Testis (tissue), 3 donors: ENCODE data around the gene HOXA13. TPM values are rescaled to one million over a fixed set of nuclear protein-coding genes. Genes with fewer than 3 reads are reported as not detected.

ENCODE experiments used
- DNase-seq: peaks from one replicate; pipeline ENCODE4 v3.0.0-alpha.2; 2019
- H3K27ac ChIP-seq, 2 donors: fragments of 200-600 bp; sonication (generic); one replicate each; pipeline ENCODE4 v1.5.1; 2019
- H3K27me3 ChIP-seq: fragments of 200-600 bp; sonication (generic); one replicate; pipeline ENCODE4 v1.5.1; 2019
- H3K36me3 ChIP-seq: fragments of 200-600 bp; sonication (generic); one replicate; pipeline ENCODE4 v1.5.1; 2017; ENCODE audit warnings: low read depth; ENCODE audit errors: missing control alignments
- H3K4me1 ChIP-seq: fragments of 200-600 bp; sonication (generic); one replicate; pipeline ENCODE4 v1.5.1; 2019
- H3K4me3 ChIP-seq, 2 donors: fragments of 200-600 bp; sonication (generic); one replicate each; pipeline ENCODE4 v1.5.1; 2017 to 2019
- H3K9me3 ChIP-seq: fragments of 200-600 bp; sonication (generic); one replicate; pipeline ENCODE4 v1.5.1; 2017
- POLR2A ChIP-seq: fragments of 450-650 bp; IDR thresholded peaks from one replicate; pipeline ENCODE4 v1.6.1; 2017; ENCODE audit warnings: antibody characterized with exemption, mild to moderate bottlenecking, moderate library complexity
- WGBS, 2 donors: methylation state at CpG; one replicate each; pipeline ENCODE4 v1.1.5; 2018; 5-methylcytosine and 5-hydroxymethylcytosine counted together
- intact Hi-C: fragments of 100-400 bp; cut with DNase I; formaldehyde crosslinking; loops from one replicate; pipeline ENCODE4 v1.15.1; 2023; ENCODE audit warnings: low total_unique reads
- polyA plus RNA-seq: library from polyadenylated mRNA; stranded (reverse); fragments of 350-450 nt; fragmentation: Illumina TruSeq; extraction: RNeasy Lipid Tissue Mini Kit (QIAGEN cat#74804); gene quantifications from one replicate; pipeline ENCODE4 v1.2.3, GENCODE V29; 2014; ENCODE audit warnings: low read depth, low replicate concordance; ENCODE audit not compliant: insufficient read depth
- total RNA-seq, 2 donors: library from RNA; depleted of rRNA; stranded (reverse); fragments of >200 nt; gene quantifications; one replicate each; pipeline ENCODE4 v1.2.3, GENCODE V29; 2016
- TF ChIP-seq, protein P1 (sequence below), 3 experiments: fragments of 450-650 bp in 2 of 3; fragments of 200-600 bp in 1 of 3; sonication (generic) in 1 of 3; IDR thresholded peaks; one replicate each; pipeline ENCODE4 v1.5.1; 2016 to 2019; ENCODE audit warnings: antibody characterized with exemption in 3 of 3, mild to moderate bottlenecking in 2 of 3, moderate library complexity in 1 of 3

Gene HOXA13
- total and polyA plus RNA-seq, 3 donors from 2014 or later = 0.30 TPM; not detected in 2

DNA sequence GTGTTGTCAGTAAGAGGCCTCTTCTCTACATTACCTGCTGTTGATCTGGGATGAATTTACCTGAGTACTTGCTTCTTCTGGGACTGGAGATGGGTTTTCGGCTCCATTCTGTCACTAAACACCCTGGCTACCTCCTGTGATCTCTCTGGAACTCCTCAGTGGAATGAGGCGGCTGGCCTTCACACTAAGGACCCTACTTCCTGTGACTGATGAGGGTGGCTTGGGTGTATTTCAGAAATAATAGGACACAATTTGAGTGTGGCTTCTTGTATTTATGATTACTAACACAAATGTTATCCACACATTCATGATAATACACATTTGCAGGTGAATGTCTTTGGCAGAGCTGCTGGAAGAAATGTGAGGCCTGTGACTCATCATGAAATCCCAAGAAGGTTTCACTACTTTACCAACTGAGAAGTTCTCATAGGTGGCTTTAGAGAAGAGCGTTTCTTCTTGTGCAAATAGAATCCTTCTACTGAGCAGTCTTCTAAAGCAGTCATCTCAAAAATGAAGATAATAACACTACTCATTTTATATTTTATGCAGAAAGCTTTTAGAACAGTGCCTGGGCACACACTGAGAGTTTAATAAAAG is 21.4 kb upstream of the HOXA13 start:
- DNase-seq = no peak
- Histone ChIP-seq H3K9me3 (no peaks in the 10 kb centered on the region), H3K36me3 (no peaks in the 10 kb centered on the region), H3K27me3 (no peaks in the 10 kb centered on the region), H3K4me1 (no peaks in the 10 kb centered on the region), H3K27ac (no peak overlapping the region), H3K4me3 (no peak overlapping the region)
- WGBS, 2 donors = 91 to 96% methylated on average over 3 of the region's 3 CpGs
- TF ChIP-seq, protein P1, sequence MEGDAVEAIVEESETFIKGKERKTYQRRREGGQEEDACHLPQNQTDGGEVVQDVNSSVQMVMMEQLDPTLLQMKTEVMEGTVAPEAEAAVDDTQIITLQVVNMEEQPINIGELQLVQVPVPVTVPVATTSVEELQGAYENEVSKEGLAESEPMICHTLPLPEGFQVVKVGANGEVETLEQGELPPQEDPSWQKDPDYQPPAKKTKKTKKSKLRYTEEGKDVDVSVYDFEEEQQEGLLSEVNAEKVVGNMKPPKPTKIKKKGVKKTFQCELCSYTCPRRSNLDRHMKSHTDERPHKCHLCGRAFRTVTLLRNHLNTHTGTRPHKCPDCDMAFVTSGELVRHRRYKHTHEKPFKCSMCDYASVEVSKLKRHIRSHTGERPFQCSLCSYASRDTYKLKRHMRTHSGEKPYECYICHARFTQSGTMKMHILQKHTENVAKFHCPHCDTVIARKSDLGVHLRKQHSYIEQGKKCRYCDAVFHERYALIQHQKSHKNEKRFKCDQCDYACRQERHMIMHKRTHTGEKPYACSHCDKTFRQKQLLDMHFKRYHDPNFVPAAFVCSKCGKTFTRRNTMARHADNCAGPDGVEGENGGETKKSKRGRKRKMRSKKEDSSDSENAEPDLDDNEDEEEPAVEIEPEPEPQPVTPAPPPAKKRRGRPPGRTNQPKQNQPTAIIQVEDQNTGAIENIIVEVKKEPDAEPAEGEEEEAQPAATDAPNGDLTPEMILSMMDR (IDR thresholded peaks at IDR 0.05) = no peak
- TF ChIP-seq POLR2A = no peak
- intact Hi-C loops = no loop called here

DNA sequence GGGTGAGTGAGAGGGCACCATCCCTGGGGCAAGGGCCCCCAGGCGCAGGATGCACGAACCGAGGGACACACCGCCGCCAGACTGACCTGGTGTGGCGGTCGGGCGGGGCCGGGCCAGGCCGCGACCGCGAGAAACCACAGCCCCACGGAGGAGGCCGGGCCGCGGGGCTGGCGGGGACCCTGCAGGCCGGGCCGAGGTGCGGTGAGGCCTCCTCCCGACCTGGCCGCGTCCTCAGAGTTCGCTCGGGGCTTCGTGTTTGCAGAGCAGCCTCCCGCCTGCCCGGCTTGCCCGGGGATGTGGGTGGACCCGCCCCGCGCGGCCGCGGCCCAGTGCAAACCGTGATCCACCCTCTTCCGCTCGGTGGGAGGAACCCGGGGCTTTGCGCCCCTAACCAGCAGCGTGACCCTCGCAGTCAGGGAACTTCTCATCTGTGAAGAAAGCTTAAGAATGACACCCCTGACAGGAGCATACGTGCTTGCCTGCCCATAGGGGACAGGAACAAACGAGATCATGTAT is 20.6 kb upstream of the HOXA13 start:
- H3K27ac ChIP-seq = no peak overlapping the region
- H3K27me3 ChIP-seq = no peaks in the 10 kb centered on the region
- intact Hi-C loops = no loop called here
- no peak overlapping the region for H3K4me3 ChIP-seq
- no peaks in the 10 kb centered on the region for H3K36me3 ChIP-seq
- no peak for TF ChIP-seq POLR2A
- TF ChIP-seq, protein P1 (IDR thresholded peaks at IDR 0.05) = no peak
- no peaks in the 10 kb centered on the region for H3K9me3 ChIP-seq
- 26 to 37% methylated on average over 5 to 45 of the region's 45 CpGs for WGBS, 2 donors
- no peak for DNase-seq
- no peaks in the 10 kb centered on the region for H3K4me1 ChIP-seq

DNA sequence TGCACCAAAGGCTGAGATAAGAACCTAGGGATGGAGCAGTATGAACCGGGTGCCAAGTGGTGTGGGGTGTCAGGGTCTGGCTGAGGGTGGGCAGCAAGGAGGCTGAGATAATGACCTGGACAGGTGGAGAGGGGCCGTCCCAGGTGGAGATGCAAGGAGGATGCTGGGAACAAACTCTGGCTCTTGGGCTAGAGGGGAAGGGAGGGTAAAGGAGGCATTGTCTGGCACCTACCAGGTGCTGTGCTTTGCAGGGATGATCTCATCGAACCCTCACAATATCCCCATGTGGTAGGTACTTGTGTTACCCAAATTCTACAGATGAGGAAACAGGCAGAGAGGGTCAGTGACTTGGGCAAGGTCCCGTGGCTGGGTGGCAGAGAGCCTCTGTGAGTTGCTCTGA is 19.9 kb upstream of the HOXA13 start:
- no peaks in the 10 kb centered on the region for H3K27me3 ChIP-seq
- no peak overlapping the region for H3K27ac ChIP-seq
- intact Hi-C loops = no loop called here
- no peak for DNase-seq
- no peaks in the 10 kb centered on the region for H3K9me3 ChIP-seq
- no peak for TF ChIP-seq POLR2A
- TF ChIP-seq, protein P1 (IDR thresholded peaks at IDR 0.05) = no peak
- no peaks in the 10 kb centered on the region for H3K36me3 ChIP-seq
- 68 to 74% methylated on average over 4 of the region's 4 CpGs for WGBS, 2 donors
- H3K4me3 ChIP-seq = no peak overlapping the region
- no peaks in the 10 kb centered on the region for H3K4me1 ChIP-seq

DNA sequence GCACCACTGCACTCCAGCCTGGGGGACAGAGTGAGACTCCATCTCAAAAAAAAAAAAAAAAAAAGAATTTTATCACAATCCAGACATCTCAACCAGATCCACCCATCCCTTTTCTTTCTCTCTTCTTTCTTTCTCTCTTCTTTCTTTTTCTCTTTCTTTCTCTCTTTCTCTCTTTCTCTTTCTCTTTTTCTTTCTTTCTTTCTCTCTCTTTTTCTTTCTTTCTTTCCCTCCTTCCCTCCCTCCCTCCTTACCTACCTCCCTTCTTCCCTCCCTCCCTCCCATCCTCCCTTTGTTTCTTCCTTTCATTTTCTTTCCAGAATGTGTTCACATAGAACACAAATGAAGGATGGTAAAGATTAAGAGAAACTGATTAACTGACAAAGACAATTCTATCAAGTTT is 18.1 kb upstream of the HOXA13 start:
- Histone ChIP-seq H3K9me3 (no peaks in the 10 kb centered on the region), H3K4me1 (no peaks in the 10 kb centered on the region), H3K27me3 (peaks cover 4% of the 10 kb centered on the region), H3K36me3 (no peaks in the 10 kb centered on the region), H3K27ac (no peak overlapping the region), H3K4me3 (no peak overlapping the region)
- no peak for DNase-seq
- intact Hi-C loops = no loop called here
- TF ChIP-seq, protein P1 (IDR thresholded peaks at IDR 0.05) = no peak
- no peak for TF ChIP-seq POLR2A

DNA sequence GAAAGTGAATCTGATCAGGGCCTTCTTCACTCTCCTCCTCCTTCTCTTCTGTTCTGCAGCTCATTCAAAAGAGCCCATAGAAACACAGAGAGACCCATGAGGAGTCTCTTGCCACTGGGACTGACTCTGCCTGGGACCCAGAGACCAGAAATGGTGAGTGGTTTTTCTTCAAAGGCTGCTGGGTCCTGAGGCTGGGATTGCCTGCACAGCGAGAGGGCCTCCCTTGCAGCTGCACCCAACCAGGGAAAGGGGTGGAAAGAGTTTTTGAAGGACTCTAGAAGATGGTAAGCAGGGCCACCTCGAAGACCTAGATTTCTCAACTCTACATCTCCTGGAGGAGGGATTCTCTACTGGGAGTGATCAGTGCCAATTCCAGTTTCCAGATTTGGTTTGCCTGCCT is 15.5 kb upstream of the HOXA13 start:
- 86 to 94% methylated on average over 2 of the region's 2 CpGs for WGBS, 2 donors
- no peak for DNase-seq
- intact Hi-C loops = no loop called here
- H3K27me3 ChIP-seq = peaks cover 4% of the 10 kb centered on the region
- no peak overlapping the region for H3K27ac ChIP-seq
- H3K36me3 ChIP-seq = no peaks in the 10 kb centered on the region
- TF ChIP-seq POLR2A = no peak
- TF ChIP-seq, protein P1 (IDR thresholded peaks at IDR 0.05) = no peak
- H3K4me1 ChIP-seq = peaks cover 4% of the 10 kb centered on the region
- no peak overlapping the region for H3K4me3 ChIP-seq
- H3K9me3 ChIP-seq = no peaks in the 10 kb centered on the region
